Fibroblast of lung (primary cell): ENCODE data around the gene C6orf132. TPM values are rescaled to one million over a fixed set of nuclear protein-coding genes. Genes with fewer than 3 reads are reported as not detected.

ENCODE experiments used
- DNase-seq, 2 donors: peaks; one replicate each; pipeline versions ENCODE4 v3.0.0 to v3.0.0-alpha.2; 2010; ENCODE audit warnings: low read depth in 2 of 2
- H2AFZ ChIP-seq: 2 replicates; pipeline ENCODE4 v1.5.1; 2012; ENCODE audit warnings: low read length, control low read depth, inconsistent platforms
- H3K27ac ChIP-seq: 2 replicates; pipeline ENCODE4 v1.5.1; 2011; ENCODE audit warnings: low read length, control low read depth; ENCODE audit not compliant: insufficient read depth
- H3K27me3 ChIP-seq: 2 replicates; pipeline ENCODE4 v1.5.1; 2011; ENCODE audit warnings: mild to moderate bottlenecking, low read length; ENCODE audit not compliant: control insufficient read depth, insufficient read depth
- H3K36me3 ChIP-seq: 2 replicates; pipeline ENCODE4 v1.5.1; 2011; ENCODE audit warnings: low read length; ENCODE audit not compliant: control insufficient read depth, insufficient read depth
- H3K4me1 ChIP-seq: 2 replicates; pipeline ENCODE4 v1.5.1; 2011; ENCODE audit warnings: low read length; ENCODE audit not compliant: control insufficient read depth, insufficient read depth; ENCODE audit errors: extremely low read depth
- H3K4me2 ChIP-seq: 2 replicates; pipeline ENCODE4 v1.5.1; 2011; ENCODE audit warnings: low read length, control low read depth; ENCODE audit not compliant: insufficient read depth; ENCODE audit errors: extremely low read depth
- H3K4me3 ChIP-seq, 4 experiments: fragments of 200-600 bp in 1 of 4; sonication (generic) in 1 of 4; replicated peaks in 1 of 4; 2 replicates each; pipeline ENCODE4 v1.5.1; 2011 to 2016; ENCODE audit warnings: low read length in 4 of 4, low read depth in 3 of 4, mild to moderate bottlenecking in 3 of 4, control low read depth in 2 of 4, inconsistent platforms in 1 of 4, mixed read lengths in 1 of 4; ENCODE audit not compliant: insufficient read depth in 1 of 4; ENCODE audit errors: control extremely low read depth in 1 of 4
- H3K79me2 ChIP-seq: 2 replicates; pipeline ENCODE4 v1.5.1; 2012; ENCODE audit warnings: mild to moderate bottlenecking, low read length, inconsistent platforms; ENCODE audit not compliant: control insufficient read depth, insufficient read depth
- H3K9ac ChIP-seq: 2 replicates; pipeline ENCODE4 v1.5.1; 2011; ENCODE audit warnings: mild to moderate bottlenecking, low read length, control low read depth; ENCODE audit not compliant: insufficient read depth
- H3K9me3 ChIP-seq: 2 replicates; pipeline ENCODE4 v1.5.1; 2012; ENCODE audit warnings: low read depth, low read length; ENCODE audit not compliant: control insufficient read depth, insufficient read depth
- H4K20me1 ChIP-seq: 2 replicates; pipeline ENCODE4 v1.5.1; 2011; ENCODE audit warnings: low read length; ENCODE audit not compliant: control insufficient read depth, insufficient read depth; ENCODE audit errors: extremely low read depth
- EZH2 ChIP-seq: IDR thresholded peaks from 2 replicates; pipeline ENCODE4 v1.5.1; 2012; ENCODE audit warnings: low read length, control low read depth, mild to moderate bottlenecking; ENCODE audit errors: missing control alignments
- polyA plus RNA-seq, 2 donors: library from polyadenylated mRNA; depleted of rRNA in 1 of 2; stranded (reverse) in 1 of 2; unstranded in 1 of 2; fragments of >200 nt; gene quantifications; 2 replicates each; pipeline ENCODE4 v1.2.1, GENCODE V29; 2011 to 2012; ENCODE audit warnings: missing spikeins in 1 of 2
- total RNA-seq: library from RNA; depleted of rRNA; stranded (reverse); fragments of >200 nt; gene quantifications from 2 replicates; pipeline ENCODE4 v1.2.1, GENCODE V29; 2014
- TF ChIP-seq, protein P1 (sequence below), 2 donors: IDR thresholded peaks in 1 of 2; conservative IDR thresholded peaks in 1 of 2; 1 replicate in 1 of 2; 2 replicates in 1 of 2; pipeline ENCODE4 v1.5.1; 2011 to 2012; ENCODE audit warnings: low read length in 2 of 2, control low read depth in 1 of 2, inconsistent platforms in 1 of 2, low read depth in 1 of 2, mild to moderate bottlenecking in 1 of 2

C6orf132 gene
- total and polyA plus RNA-seq, 2 donors (not counting 1 experiment from before 2014, with no cell fraction given) = 0.87 to 1.2 TPM

DNA sequence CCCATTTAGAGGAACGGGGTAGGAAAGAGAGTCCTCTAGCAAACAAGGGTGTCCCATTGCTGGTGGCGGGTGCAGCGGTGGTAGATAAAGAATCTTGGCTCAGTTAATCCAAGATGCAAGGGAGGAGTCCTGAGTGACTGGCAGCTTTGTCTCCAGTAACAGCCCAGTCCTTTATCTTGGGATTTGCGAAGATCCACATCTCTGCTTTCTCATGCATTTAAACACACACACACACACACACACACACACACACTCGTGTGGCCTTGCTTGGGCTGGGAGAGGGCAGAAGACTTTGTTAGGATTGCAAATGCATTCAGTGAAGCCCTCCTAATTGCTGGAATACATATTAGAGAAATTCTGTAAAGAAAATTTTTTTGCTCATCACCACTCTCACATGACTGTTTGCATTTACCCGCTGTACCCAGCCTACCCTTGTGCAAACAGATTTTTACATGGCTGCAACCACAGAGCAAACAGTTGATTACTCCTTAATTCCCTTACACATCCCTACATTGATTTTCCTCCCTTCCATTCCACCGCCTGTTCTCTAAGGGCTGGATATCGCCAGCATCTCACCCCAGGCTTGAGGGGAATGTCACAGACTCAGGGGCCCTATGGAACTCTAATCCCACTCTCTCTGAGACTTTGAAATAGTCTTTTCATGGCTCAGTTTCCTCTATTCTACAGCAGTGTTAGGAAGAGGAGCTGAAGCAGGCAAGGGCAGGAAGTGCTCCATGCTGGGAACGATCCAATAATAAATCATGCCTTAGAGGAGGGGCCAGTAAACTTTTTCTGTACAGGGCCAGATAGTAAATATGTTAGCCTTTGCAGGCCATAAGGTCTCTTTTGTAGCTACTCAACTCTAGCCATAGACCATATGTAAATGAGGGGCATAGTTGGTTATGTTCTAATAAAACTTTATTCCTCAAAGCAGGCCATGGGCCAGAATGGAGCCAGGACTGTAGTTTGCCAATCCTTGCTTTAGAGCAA is 3.5 kb downstream of the C6orf132 start:
- Histone ChIP-seq H2AFZ (no peak overlapping the region), H4K20me1 (no peaks in the 10 kb centered on the region), H3K4me1 (peaks cover 20% of the 10 kb centered on the region), H3K9me3 (no peaks in the 10 kb centered on the region), H3K9ac (no peak overlapping the region), H3K4me2 (no peak overlapping the region), H3K36me3 (no peaks in the 10 kb centered on the region), H3K27me3 (no peaks in the 10 kb centered on the region), H3K27ac (no peak overlapping the region), H3K4me3 (no peak overlapping the region), H3K79me2 (no peaks in the 10 kb centered on the region)
- no peak for TF ChIP-seq EZH2
- TF ChIP-seq, protein P1, sequence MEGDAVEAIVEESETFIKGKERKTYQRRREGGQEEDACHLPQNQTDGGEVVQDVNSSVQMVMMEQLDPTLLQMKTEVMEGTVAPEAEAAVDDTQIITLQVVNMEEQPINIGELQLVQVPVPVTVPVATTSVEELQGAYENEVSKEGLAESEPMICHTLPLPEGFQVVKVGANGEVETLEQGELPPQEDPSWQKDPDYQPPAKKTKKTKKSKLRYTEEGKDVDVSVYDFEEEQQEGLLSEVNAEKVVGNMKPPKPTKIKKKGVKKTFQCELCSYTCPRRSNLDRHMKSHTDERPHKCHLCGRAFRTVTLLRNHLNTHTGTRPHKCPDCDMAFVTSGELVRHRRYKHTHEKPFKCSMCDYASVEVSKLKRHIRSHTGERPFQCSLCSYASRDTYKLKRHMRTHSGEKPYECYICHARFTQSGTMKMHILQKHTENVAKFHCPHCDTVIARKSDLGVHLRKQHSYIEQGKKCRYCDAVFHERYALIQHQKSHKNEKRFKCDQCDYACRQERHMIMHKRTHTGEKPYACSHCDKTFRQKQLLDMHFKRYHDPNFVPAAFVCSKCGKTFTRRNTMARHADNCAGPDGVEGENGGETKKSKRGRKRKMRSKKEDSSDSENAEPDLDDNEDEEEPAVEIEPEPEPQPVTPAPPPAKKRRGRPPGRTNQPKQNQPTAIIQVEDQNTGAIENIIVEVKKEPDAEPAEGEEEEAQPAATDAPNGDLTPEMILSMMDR (conservative IDR thresholded peaks at IDR 0.05 in 1 of 2, IDR thresholded peaks at IDR 0.05 in 1 of 2; ENCODE audit: low read depth in 1 of 2, low read length in 2 of 2) = no peak
- DNase-seq = peak; percentile 40 to 42

DNA sequence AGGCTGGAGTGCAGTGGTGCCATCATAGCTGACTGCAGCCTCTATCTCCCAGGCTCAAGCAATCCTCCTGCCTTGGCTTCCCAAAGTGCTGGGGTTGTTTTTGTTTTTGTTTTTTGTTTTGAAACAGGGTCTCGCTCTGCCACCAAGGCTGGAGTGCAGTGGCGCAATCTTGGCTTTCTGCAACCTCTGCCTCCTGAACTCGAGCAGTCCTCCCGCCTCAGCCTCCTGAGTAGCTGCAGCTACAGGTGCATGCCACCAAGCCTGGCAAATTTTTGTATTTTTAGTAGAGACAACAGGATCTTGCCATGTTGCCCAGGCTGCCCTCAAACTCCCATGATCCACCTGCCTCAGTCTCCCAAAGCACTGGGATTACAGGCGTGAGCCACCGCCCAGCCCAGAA is 4.2 kb downstream of the C6orf132 start:
- TF ChIP-seq, protein P1 (conservative IDR thresholded peaks at IDR 0.05 in 1 of 2, IDR thresholded peaks at IDR 0.05 in 1 of 2; ENCODE audit: low read depth in 1 of 2, low read length in 2 of 2) = no peak
- TF ChIP-seq EZH2 = no peak

DNA sequence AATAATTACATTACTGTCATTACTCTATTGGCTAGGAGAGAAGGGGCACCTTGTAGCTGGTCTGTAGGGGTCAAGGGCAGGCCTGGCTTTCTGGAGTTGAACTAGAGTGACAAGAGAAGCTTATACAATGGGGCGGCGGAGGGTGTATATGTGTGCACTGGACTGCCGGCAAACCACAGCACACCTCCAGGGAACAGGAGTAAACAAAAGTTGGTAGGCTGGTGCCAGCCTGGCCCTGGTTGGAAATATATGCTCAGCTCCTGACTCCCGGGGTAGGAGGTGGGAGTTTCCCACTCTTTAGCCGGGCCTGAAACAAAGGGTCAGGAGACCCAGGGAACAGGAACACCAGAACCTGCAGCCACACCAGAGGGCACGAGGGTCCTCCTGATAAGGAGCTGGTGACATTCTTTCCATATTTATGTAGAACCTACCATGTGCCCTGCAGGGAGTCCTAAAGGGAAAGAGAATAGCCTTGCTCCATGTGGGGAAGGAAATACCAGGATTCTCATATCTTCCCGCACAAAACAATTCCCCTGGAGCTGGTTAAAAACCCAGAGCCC is 5.1 kb downstream of the C6orf132 start:
- Histone ChIP-seq H4K20me1 (no peaks in the 10 kb centered on the region), H2AFZ (no peak overlapping the region), H3K36me3 (no peaks in the 10 kb centered on the region), H3K4me3 (no peak overlapping the region), H3K9ac (no peak overlapping the region), H3K9me3 (no peaks in the 10 kb centered on the region), H3K79me2 (no peaks in the 10 kb centered on the region), H3K27me3 (no peaks in the 10 kb centered on the region), H3K4me1 (peaks cover 15% of the 10 kb centered on the region), H3K4me2 (no peak overlapping the region), H3K27ac (peak overlapping the region; percentile 37)
- TF ChIP-seq, protein P1 (conservative IDR thresholded peaks at IDR 0.05 in 1 of 2, IDR thresholded peaks at IDR 0.05 in 1 of 2; ENCODE audit: low read depth in 1 of 2, low read length in 2 of 2) = no peak
- no peak for TF ChIP-seq EZH2
- peak in 1 of 2 donors; percentile 20 for DNase-seq

More for the DNA sequence above, 4.2 kb downstream of the C6orf132 start:
- Histone ChIP-seq H3K27ac (no peak overlapping the region), H2AFZ (no peak overlapping the region), H3K36me3 (no peaks in the 10 kb centered on the region), H3K4me3 (no peak overlapping the region), H3K4me1 (peaks cover 18% of the 10 kb centered on the region), H3K9ac (no peak overlapping the region), H3K79me2 (no peaks in the 10 kb centered on the region), H3K9me3 (no peaks in the 10 kb centered on the region), H3K27me3 (no peaks in the 10 kb centered on the region), H3K4me2 (no peak overlapping the region), H4K20me1 (no peaks in the 10 kb centered on the region)
- no peak for DNase-seq
